IPS-11a (cell line): ENCODE data around the gene THEM5.

ENCODE experiments used
- H3K4me3 ChIP-seq: one replicate; pipeline ENCODE4 v1.5.1; 2013; ENCODE audit warnings: low read depth, low read length, control low read depth

The THEM5 gene

DNA sequence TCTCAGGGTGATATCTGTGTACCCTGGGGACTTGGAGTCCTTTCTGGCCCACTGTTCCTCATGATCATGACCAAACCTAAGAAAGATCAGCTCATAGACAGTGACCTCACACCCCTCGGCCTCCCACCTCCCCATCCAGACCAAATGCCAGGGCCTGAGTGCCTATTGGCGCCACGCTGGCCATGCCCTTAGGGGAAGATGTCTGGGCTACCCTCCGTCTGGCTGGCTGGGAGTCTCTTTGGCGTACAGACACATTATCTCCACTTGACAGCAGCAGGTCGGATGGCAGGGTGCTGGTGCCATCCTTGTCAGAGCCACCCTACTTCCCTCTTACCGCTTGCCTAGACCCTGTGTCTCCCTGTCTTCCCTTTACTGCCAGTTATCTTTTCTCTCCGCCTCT lies 30.3 kb downstream of the THEM5 start:
- no peak overlapping the region for H3K4me3 ChIP-seq

DNA sequence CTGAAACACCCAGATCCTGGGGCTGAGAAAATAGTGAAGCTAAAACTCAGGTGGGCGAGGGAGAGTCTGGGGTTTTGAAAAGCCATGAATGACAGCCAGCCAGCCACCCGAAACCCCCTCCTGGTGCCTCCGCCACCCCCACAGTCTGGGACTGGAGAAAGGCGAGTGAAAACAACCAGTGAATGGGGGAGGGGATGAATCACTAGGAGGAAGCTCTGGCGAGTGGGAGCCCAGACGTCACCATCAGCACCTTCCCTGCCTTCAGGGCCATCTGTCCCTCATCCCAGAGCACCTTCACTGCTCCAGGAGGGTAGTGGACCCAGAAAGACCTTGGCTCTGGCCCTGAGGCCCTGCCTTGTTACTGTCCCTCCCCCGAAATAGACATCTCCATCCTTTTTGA lies 31.1 kb downstream of the THEM5 start:
- H3K4me3 ChIP-seq: no peak overlapping the region

DNA sequence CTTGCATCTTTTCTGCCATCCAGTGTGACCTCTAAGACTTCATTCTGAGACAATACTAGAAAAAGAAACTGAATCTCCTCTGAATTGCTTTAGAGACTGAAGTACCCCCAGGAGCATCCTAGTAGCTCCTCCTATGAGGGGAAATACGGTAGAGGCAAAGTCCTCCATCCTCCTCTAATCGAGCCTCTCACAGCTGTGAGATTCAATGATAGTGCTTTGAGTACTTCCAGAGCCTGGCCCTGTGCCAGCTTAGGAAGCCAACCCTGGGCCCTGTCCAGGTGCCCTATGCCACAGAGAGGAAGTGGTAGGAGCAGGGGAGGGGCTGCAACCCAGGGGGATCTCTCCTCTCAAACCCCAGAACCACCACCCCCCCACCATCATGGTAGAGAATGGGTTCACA lies 32.6 kb downstream of the THEM5 start:
- H3K4me3 ChIP-seq: no peak overlapping the region

DNA sequence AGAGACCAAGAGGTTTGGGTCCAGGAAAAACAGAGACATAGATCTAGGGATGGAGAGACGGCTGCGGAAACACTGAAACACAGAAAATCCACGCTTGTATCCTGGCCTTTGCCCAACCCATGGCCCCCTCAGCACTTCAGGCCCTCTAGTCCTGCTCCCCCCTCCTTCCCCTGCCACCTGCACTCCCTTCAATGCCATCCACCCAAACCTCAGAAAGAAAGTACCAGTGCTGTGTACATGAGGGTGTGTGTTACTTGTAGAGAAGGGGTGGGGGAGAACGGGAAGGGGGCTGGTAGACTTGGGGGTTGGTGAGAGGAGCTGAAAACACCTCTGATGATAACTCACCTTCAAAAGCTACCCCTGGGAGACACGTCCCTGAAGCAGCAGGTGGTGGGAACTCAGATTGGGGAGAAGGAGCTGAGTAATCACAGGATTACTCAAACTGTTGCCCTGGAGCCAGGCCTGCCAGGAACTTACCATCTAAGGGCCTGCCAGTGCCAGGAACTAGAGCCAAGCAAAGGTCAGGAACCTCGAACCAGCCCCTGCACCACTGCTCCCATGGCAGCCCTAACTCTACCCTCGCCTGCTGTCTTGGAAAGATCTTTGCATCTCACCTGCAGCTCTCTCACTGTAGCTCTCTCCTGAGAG lies 33.4 kb downstream of the THEM5 start:
- H3K4me3 ChIP-seq: no peak overlapping the region

DNA sequence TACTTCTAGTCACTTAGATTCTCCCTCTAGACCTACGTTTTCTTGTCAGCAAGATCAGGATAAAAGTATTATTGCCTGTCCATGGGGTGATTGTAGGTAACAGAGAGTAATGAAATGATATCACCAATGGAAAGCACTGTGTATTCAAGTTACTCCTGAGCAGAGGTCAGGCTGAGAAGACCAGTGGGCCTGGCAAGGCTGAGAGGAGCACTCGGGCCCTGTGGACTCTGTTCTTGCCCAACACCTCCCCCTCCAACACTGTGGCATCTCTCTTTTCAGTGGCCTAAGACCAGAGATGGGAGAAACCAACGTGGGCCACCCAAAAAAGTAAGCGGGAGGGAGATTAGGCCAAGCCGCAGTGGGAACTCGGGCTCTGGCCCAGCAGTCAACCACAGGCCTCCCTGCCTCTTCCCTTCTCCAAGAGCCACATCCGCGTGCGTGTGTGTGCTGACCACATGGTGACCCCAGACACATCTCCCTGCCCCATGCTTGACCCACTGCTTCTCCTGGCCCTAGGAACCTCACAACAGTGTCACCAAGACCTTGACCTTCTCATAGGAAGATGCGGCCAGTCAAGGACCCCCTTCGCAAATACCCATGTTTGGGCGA lies 34.2 kb downstream of the THEM5 start:
- no peak overlapping the region for H3K4me3 ChIP-seq

DNA sequence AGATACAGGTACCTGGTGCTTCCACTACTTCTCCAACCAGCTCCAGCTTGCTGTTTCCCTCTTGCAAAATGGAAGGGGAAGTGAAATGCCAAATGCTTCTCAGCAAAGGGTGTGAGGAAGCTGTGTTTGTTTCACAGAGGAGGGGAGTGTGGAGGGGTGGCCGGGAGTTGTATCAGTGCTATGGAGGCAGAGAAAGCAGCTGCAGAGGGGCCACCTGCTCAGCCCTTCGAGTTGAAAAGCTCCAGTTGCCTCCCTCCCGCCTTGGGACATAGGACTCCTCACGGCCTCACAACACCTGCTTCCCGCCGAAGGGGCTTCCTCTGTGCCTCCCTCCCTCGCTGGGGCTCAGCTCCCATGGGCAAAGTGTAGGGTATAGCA lies 36.2 kb downstream of the THEM5 start:
- H3K4me3 ChIP-seq: no peak overlapping the region

DNA sequence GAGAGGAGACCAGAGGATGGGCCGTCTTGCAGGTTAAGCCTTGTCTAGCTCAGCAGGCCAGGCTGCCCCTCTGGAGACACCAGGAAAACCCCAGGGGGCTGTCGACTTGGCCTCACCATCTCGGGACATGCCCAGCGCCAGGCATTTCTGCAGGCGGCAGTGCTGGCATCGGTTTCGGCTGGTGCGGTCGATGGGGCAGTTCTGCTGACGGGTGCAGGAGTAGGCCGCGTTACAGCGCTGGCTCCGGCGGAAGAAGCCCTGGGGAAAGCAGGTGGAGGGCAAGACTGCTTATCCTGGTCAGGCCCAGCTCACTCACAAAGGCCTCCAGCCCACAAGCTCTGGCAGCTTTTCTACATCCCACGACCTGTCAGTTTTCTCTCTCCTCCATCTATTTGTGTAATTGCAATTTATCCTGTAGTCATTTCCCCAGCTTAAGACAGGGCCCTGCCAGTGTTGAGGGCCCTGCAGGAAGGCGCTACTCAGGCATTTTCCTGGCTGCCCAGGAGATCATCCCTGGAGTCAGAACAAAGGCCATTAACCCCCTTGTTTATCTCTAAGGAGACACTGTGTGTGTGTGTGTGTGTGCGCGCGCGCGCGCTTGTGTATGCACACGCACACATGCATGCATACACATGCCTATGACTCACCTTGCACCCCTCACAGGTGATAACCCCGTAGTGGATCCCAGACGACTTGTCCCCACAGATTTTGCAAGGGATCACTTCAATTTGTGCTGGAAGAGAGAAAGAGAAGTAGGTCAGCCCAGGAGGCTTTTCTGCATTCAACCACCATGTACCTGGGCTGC lies 36.8 kb downstream of the THEM5 start:
- no peak overlapping the region for H3K4me3 ChIP-seq

DNA sequence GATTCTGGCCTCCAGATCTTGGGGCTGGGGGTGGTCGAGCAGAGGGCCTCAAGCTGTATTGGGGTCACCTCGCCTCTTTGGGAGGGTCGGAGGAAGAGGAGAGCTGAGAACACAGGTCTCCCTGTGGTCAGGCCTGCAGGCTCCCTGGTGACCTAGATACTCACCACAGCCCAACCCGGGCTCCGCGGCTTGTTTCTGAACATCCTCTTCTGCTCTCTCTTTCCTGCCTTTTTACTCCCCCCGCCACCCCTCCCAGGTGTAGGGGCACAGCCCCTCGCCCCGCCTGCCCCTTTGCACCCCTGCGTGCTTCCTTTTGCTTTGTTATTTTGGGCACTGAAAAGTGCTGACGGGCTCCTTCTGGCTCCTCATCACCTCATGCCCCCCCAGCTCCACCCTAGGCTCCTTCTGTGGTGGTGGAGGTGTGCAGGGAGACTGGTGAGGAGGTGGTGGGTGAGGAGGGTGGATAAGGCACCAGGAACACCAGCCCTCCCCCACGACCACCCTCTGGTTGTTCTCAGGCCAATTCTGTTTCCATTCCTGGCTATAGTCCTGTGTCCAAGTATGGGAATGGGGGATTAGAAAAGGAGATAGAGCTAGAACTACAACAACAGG lies 37.7 kb downstream of the THEM5 start:
- H3K4me3 ChIP-seq: no peak overlapping the region

DNA sequence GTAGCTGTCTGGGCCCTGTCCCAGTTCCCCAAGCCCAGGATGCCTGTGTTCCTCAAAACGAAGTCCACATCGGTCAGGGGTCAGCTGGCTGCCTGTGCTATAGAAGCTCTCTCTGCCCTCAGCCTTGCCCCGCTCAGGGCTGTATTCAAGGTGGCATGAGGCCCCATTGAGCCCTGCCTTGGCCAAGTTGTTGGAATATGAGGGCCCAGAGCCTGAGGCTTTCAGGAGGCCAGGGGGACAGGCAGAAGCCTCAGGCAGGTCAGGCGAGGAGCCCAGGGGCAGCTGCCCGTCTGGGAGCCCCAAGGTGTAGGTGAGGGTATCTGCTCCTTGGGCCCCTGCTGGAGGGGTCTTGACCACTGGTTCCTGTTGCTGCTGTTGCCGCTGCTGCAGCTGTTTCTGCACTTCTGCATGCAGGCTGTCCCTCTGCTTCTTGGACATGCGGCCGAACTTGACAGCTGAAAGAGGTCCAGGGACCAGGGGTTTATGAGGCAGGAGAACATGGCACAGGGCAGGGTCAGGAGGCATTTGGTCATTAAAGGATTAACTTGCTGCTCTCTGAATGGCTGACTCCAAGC lies 38.5 kb downstream of the THEM5 start:
- H3K4me3 ChIP-seq: no peak overlapping the region

DNA sequence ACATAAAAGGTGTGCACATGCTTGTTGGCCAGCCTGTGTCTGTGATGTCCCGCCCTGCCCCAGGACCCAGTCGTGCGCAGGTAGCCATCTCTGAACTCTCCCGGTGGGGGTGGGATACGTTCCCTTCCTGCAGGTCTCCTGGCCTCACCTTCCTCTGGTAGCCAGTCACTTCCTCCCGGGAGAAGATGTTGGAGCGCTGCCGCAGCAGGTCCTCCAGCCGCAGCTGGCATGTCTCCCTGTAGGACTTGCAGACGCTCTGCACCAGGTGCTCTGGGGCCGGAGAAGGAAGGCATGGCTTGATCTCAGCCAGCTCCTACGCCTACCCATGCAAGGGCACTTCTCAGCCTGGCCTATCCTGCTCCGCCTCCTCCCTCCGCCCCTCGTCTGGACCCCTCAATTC lies 39.1 kb downstream of the THEM5 start:
- H3K4me3 ChIP-seq: no peak overlapping the region

DNA sequence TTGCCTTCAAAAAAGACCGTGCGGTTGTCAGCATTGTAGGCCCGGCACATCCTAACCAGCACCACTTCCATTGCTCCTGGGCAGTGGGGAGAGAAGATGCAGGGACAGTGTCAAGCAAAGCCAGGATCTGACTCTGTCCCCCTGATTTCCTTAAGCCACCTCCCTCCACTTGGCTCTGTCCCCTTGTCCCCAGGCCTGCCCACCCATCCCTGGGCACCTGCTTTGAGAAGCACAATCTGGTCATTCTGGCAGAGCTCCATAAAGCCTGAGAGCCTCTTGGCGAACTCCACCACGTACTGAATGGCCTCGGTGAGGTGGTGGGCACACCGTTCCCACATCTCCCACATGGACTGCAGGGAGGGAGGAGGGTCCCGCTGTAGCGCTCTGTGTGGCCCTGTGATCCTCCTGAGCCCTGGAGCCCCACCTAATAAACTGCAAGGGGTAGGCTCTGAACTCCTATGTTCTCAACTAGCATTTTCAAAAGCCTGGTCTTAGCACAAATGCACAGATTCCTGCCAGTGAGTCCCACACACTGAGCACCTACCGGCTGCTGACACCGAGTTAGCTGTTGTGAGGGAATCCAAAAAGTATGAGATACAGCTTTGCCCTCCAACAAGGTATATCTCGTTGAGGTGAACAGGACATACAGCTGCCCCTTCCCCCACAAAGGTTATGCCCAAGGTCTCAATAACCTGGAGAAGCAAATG lies 40.1 kb downstream of the THEM5 start:
- no peak overlapping the region for H3K4me3 ChIP-seq

DNA sequence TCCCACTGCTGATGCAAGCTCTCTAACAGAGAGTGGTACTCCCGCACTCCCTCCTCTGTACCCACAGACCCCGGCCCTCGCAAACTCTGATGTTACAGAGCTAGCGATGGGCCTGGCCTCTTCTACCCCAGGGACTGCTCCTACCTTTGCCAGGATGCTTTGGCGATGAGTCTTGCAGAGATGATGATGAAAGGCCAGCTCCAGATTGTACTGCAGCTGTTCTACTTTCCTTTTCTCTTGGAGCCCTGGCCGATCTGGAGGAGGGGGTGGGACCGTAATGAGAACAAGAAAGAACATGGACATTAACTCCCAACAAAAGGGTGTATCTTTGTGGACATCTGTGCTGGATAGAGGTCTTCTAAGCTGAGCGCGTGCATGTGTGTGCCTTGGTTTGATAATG lies 42.3 kb downstream of the THEM5 start:
- H3K4me3 ChIP-seq: no peak overlapping the region

DNA sequence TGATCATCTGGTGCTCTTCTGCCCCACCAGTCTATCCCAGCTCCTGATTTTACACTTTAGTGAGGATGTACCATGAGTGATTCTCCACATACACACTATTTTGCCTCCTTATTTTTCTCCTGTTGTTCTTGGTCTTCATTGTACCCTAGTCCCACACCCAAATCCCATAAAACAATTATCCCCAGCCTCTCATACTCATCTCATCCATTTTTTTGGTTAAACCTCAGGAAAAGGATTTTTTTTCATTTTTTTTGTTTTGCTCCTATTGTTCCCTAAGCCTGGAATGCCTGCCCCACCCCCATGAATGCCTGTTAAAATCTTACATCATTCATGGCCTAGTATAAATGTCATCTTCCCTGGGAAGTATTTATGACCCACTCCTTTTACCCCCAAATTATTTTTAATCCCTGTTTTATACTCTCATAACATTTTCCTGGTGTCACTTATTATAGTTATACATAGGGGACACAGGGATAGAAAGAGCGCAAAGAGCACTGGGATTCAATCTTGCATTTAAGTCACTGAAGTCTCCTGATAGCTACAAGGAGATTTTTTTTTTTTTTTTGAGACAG lies 43.4 kb downstream of the THEM5 start:
- H3K4me3 ChIP-seq: no peak overlapping the region

DNA sequence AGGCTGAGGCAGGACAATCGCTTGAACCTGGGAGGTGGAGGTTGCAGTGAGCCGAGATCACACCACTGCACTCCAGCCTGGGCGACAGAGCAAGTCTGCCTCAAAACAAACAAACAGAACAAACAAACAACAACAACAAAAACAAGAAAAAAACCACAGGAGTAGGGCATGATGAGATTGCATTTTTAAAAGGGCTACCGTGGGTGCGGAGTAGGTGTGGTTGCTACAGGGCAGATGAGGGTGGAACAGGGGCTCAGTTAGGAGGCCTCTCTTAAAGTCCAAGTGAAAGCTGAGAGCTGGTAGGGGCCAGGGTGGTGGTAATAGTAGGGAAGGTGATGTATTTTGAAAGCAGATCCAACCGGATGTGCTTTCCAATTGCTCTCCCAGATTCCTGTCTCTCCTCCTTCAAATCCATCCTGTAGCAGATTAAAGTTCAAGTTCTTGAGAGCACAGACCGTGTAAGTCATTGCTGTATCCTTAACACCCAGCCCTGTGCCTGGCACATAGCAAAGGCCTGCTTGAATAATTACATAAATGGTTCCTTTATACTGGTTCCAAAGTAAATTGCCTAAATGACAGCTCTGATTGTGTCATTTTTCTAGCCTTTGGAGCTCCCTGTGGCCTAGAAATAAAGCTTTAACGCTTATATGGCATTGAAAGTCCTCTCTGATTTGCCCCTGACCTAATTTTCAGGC lies 44.1 kb downstream of the THEM5 start:
- no peak overlapping the region for H3K4me3 ChIP-seq

DNA sequence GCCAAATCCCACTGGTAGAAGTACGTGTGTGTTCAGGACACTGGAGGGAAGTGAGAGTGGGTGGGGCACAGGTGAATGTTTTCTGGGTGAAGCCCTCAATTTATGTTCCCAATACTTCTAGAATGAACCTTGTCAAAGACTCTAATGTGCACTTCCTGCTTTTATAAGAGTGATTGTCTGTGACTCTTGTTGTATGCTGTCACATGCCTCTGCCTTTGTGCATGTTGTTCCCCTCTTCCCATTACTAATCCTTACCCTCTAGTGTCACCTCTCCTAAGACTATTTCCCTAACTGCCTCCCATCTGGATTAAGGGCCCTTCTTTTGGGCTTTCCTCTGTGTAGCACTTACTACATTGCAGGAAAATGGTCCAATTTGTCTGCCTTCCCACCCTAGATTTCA lies 45.7 kb downstream of the THEM5 start:
- H3K4me3 ChIP-seq: no peak overlapping the region

DNA sequence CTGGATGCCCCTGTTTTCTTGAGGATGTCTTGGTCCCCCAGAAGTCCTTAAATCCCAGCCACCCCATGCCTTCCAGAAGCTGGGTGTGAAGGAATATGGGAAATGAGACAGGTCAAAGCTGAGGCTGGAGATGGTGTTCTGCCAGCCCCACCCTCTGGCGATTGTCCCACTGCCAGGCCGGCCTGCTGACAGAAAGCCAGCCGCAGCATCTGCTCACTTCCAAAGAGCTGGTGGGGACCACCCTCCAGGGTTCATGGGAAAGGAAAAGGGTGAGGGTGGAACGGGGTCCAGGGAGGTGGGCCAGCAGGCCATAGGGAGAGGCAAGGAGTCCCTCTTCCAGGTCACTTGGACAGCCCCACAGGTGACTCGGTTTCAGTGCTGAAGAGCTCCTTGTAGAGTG lies 46.4 kb downstream of the THEM5 start:
- H3K4me3 ChIP-seq: no peak overlapping the region

DNA sequence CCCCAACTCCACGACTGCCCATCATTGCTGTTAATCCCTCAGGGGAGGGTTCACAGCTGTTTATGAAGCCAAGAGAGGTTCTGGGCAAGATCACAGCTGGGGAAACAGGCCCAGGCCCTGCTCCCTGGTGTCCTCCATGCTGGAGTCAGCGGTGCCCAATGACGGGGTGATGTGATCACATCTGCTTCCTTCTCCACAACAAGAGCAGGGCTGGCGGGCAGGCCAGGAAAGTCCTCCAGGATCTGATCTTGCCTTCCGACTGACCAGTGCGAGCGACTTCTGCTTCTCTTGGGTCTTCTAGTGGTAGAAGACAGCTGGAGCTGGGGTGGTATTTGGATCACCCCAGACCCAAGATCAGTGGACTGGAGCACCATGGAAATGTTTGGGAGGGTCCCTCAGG lies 47.3 kb downstream of the THEM5 start:
- no peak overlapping the region for H3K4me3 ChIP-seq

DNA sequence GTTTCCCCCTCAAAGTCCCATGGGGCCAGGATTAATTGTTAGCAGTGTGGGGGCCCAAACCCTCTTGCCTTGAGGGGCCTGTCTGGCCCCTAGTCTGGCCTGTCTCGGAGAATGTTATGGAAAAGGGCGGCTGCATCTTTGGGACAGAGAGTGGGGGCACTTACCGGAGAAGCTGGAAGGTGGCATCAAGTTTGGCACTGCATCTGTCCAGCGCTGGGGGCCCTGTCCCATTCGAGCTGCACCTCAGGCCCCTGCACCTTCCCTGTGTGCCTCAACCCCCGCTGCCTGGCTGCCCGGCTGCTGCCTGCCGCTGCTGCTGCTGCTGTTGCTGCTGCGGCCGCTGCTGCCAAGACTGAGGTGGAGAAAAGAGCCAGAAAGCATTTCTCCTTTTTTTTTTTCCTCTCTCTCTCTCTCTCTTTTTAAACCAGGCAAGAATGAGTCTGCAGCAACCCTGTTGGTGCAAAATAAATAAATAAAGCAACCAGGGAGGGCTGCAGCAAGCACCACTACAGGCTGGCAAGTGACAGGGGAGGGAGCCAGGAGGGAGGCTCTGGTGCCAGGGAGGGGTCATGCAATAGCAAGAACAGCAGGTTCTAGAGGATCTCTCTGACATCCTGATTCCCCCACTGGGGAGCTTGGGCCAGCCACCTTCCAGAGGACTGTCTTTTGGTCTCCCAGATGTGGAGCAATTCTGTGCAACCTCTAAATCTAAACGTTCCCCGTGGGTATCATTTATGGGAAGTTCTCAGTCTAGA lies 48.3 kb downstream of the THEM5 start, which contains the start of gene LINGO4:
TSS of gene LINGO4 (minus strand) at position 354 of the 755 bp plus-strand sequence. CDS start 2,715 bp downstream, outside the sequence.
- no peak within 1 kb of the TSS for H3K4me3 ChIP-seq

DNA sequence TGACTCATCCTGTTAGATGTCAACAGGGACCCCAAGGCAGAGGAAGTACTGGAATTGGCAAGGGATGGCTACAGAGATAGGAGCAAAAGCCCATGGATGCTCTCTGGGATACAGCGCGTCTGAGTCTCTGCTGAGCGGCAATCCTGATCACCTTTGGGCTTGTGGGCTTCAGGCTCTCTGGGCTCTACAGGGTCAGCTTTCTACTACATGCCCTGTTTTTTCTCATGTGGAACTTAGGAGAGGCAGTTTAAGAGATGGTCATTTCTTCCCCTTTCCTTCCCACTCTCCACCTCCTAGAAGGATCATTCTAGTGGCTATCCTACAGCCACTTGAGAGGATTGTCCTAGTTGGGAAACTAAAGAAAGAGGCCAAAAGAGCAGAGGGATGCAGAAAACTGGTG lies 49.6 kb downstream of the THEM5 start:
- H3K4me3 ChIP-seq: no peak overlapping the region
